CD4-positive, alpha-beta T cell treated with Interleukin-4 for 4 hours (primary cell): ENCODE measurements around the gene EIF4H.
"Not testable (repeated sequence)": the region's sequence is repeated elsewhere in the genome, so short reads cannot be mapped to it uniquely, and the experiment has no call there.

Experiments used
- DNase-seq: peaks from one replicate; pipeline ENCODE4 v3.0.0-alpha.2; 2020

Gene EIF4H

DNA sequence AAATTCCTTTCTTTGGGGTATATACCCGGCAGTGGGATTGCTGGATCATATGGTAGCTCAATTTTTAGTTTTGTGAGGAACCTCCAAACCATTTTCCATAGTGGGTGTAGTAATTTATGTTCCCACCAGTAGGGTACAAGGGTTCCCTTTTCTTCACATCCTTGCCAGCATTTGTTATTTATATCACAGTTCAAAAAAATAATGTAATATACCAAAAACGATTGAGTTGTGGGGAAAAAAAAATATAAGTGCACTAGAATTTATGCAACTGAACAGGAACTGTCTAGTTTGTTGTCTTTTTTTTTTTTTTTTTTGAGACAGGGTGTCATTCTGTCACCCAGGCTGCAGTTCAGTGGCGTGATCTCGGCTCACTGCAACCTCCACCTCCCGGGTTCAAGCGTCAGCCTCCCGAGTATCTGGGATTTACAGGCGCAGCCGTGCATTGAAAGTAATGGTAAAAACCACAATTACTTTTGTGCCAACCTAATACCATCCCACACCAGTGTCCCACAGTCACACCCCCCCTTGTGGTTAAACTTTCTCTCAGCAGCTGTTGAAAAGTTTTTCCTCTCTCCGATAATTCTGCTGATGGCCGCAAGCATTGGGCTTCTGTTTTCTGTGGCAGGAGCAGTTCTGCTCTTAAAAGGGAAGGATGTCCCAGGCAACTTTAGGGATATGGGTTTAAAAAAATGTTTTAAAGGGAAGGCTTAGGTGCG is 28.8 kb downstream of the EIF4H start:
- DNase-seq = peak; percentile 33

DNA sequence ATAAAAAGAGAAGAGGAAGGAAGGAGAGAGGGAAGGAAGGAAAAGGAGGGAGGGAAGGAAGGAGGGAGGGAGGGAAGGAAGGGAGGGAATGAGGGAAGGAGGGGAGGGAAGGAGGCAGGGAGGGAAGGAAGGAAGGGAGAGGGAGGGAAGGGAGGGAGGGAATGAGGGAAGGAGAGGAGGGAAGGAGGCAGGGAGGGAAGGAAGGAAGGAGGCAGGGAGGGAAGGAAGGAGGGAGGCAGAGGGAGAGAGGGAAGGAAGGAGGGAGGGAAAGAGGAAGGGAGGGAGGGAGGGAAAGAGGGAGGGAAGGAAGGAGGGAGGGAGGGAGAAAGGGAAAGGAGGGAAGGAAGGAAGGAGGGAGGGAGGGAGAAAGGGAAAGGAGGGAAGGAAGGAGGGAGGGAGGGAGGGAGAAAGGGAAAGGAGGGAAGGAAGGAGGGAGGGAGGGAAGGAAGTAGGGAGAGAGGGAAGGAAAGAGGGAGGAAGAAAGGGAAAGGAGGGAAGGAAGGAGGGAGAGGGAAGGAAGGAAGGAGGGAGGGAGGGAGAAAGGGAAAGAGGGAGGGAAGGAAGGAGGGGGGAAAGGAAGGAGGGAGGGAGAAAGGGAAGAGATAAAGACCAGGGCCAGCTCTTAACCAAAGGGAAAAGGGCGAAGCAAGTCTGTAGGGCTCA is 29.9 kb downstream of the EIF4H start:
- no peak for DNase-seq

- DNase-seq = not testable (repeated sequence)
These were observed 31.9 kb downstream of the EIF4H start for GRCh38 chr7:74206052-74206451.

DNA sequence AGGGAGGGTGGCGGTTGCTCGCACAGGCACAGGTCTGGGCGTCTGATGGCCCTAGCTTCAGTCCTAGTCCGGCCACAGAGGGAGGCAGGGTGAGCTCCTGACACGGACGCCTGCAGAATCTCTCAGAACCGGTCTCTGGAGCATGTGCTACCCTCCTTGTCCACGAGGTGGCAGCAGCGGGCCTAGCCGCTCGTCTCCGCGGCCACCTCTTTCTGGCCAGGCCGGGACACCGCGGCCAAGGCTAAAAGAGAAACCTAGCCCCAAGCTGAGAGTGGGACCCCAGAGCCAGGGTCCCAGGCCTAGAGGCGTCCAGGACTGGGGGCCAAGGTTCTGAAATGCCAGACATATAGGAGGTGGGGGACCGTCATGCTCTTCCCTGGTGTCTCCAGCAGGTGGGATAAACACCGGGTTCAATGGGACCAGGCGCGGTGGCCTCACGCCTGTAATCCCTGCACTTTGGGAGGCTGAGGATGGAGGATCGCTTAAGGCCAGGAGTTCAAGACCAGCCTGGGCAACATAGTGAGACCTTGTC is 32.5 kb downstream of the EIF4H start:
- peak; percentile 67 for DNase-seq

DNA sequence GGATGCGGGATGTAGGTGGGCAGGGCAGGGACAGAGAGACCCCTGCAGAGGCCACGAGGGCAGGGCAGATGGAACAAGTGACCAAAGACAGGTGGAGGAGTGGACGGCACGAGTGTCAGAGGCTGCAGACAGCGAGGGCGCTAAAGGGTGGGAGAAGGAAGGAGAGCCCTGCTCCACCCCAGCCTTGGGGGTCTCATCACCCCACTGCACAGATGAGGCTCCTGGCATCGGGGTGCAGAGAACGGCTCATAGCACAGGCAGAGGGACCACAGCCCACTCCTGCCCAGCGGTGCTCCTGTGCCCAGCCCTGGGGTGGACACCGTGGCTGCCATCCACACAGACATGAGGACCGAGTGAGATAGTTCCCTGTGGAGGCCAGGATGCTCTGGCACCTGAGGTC is 33.4 kb downstream of the EIF4H start:
- DNase-seq = no peak

DNA sequence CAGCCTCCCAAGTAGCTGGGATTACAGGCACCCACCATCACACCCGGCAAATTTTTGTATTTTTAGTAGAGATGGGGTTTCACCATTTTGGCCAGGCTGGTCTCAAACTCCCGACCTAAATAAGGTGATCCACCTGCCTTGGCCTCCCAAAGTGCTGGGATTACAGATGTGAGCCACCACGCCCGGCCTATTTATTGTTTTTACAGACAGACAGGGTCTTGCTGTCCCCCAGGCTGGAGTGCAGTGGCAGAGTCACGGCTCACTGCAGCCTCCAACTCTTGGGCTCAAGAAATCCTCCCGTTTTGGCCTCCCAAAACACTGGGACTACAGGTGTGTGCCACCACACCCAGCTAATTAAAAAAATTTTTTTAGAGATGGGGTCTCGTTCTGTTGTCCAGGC is 34.1 kb downstream of the EIF4H start:
- not testable (repeated sequence) for DNase-seq

GRCh38 chr7:74212661-74213060 is 38.5 kb downstream of the EIF4H start:
- no peak for DNase-seq

DNA sequence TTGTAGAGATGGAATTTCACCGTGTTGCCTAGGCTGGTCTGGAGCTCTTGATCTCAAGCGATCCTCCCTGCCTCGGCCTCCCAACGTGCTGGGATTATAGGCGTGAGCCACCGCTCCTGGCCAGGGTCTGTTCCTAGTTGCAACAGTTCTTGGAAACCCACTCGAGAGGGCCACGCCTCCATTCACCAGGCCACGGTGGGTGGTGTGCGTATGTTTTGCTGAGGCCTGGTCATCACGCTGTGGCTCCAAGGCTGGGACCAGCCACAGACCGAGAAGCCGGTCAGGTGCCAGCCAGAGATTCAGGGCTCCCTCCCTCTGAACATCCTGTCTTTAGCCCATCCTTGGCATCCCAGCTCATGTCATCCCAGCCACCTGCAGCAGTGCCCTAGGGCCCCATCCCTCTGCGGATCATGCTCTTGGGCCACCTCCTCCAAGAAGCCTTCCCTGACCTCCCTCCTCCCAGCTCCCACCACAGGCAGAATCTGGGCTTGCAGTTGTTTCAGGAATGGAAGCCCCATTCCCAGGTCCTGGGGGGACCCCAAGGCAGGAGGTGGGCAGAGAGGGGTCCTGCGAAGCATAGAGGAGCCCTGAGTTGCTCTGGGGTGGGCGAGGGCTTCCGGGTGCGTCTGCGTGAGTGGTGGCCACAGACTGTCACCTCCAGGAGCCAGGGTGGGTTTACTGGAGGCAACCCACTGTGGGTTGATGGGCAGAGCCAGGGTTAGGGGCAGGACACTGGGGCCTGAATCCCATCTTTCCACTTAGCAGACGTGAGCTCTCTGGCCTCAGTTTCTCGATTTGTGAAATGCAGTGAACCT is 40.9 kb downstream of the EIF4H start:
- no peak for DNase-seq

DNA sequence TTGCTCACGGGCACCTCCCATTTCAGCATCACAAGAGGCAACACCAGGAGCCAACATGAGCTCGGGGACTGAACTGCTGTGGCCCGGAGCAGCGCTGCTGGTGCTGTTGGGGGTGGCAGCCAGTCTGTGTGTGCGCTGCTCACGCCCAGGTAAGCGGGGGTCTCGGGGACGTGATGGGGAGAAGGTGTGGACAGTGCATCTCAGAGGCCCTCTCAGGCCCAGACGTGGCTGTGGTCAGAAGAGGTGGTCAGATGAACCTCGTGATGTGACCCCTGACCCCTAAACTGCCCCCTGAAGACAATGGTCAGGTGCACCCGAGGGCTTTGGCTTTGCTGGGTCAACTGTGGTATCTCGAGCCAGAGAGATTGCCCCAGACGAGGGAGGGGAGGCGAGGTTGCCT is 41.8 kb downstream of the EIF4H start:
- no peak for DNase-seq

DNA sequence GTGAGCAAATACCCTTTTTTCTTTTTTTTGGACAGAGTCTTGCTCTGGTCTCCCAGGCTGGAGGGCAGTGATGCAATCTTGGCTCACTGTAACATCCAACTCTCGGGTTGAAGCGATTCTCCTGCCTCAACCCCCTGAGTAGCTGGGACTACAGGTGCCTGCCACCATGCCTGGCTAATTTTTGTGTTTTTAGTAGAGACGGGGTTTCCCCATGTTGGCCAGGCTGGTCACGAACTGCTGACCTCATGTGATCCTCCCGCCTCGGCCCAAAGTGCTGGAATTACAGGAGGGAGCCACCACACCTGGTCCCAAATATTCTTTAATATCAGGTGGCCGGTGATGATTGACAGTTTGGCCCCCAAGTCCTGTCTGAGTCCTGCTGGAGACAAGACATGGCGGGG is 42.2 kb downstream of the EIF4H start:
- DNase-seq = no peak

DNA sequence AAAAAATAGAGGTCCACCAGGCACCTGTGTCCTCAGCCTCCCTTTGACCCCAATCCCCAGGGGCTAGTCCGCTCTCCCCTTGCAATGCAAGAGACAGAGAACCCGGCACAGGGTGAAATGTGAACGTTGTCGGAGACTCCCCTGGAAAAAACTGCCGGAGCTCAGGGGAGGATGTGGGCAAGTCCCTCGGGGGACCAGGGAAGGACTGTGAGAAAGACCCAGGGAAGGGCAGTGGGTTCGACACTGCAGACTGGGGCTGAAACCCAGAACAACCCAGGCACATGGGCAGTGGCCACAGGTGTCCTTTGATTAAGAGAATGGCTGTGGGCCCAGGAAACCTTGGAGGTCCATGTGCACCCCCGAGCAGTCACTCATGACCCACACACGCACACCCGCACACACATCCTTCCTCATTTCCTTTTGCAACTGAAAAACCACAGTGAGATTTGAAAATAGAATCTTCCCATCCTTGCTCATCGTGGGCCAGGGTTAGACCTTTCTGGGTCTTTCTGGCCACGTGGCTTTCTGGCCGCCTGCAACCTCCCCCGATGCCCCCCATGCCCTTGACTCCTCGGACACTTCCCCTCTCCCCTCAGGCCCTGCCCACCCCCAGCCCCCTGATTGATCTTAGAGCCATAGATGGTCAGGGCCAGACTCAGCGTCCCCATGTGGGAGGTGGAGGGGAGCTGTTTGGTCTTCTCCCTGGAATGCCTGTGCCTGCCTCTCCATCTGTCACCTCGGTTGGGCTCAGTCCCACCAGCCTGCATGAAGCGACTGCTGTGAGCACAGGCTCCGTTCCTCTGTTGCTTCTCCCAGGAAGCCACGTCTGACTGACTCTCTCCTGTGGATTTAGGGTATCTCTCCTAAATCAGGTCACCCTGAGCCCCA is 43.5 kb downstream of the EIF4H start:
- DNase-seq = no peak

GRCh38 chr7:74218343-74218698 is 44.2 kb downstream of the EIF4H start:
- no peak for DNase-seq

DNA sequence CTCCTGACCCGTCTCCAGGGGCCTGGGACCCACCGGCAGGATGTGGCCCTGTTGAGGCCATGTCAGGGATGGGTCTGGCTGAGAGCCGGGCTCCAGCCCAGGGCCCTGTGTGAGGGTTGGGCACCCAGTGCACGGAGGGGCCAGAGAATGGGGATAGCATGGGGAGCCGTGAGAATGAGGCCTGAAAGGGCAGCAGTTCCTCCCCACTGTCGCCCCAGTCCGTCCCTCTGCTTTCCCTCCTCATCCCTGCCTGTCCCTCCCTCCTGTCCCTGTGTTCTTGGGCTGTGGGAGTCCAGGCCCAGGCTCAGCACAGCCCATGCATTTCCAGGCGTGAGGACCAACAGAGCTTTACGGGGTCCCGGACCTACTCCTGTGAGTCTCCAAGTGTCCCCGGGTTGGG is 45.3 kb downstream of the EIF4H start:
- no peak for DNase-seq

DNA sequence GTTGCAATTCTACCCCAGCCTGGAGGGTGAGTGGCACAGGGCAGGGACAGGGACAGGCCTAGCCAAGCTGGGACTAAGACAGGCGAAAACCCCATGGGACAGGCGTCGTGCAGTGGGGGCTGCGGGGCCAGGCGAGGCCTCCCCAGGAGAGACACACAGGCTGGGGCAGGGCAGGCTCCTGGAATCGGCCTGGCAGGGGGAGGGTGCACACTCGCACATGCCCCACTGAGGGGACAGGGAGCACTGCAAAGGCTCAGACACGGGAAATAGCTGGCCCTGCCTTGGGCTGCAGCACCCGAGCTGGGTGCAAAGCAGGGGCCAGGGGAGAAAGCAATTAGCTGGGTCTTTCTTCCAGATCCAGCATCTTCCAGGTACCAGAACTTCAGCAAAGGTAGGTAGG is 46.1 kb downstream of the EIF4H start:
- DNase-seq = no peak

DNA sequence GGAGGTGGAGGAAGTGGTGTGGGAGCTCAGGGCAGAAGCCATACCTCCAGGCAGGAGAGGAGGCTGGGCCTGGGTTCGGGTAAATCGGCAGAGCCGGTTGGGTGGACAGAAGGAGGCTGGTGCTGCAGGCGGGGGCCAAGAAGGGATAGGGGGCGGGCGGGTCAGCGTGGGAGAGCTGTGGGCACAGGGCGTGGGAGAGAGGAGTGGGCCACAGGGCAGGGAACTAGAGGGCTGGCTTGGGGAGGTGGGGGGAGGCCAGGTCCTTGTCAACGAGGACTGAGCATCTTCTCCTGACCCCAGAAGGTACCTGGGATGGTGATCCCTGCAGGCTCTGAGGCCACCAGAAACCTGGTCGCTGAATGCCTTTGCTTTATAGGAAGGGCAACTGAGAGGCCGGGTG is 47.6 kb downstream of the EIF4H start:
- no peak for DNase-seq

- no peak for DNase-seq
These were observed 48.9 kb downstream of the EIF4H start for GRCh38 chr7:74222851-74223710.

GRCh38 chr7:74223711-74224510 is 49.8 kb downstream of the EIF4H start:
- no peak for DNase-seq

GRCh38 chr7:74224511-74224832 is 50.3 kb downstream of the EIF4H start:
- DNase-seq = no peak

DNA sequence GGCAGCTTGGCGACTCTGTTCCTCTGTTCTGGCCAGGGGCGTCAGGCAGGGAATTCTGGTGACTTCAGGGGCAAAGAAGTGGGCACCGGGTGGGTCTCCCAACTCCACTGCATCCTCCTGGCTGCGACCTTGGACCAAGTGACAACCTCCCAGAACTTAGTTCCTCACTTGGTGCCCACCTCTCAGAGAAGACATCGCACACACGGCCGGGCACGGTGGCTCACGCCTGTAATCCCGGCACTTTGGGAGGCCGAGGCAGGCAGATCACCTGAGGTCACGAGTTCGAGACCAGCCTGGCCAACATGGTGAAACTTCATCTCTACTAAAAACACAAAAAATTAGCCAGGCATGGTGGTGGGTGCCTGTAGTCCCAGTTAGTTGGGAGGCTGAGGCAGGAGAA is 50.8 kb downstream of the EIF4H start:
- not testable (repeated sequence) for DNase-seq

GRCh38 chr7:74225400-74225799 is 51.2 kb downstream of the EIF4H start:
- no peak for DNase-seq

- no peak for DNase-seq
These were observed 52.5 kb downstream of the EIF4H start for GRCh38 chr7:74226633-74227032.
